NOMO-1 treated with DMSO at 0.1 percent for 48 hours (cell line): ENCODE results near the gene MGAT5.

Experiments used
- DNase-seq: peaks from one replicate; lab custom pipeline; 2025; ENCODE audit not compliant: unreplicated experiment; lab: John Stamatoyannopoulos, UW

The MGAT5 gene

GRCh38 chr2:134411828-134412638 lies 158.2 kb downstream of the MGAT5 start:
- DNase-seq, result peak; percentile 77

- DNase-seq, result no peak
Observed at GRCh38 chr2:134412639-134412999, 158.7 kb downstream of the MGAT5 start.

GRCh38 chr2:134413430-134413829 lies 159.6 kb downstream of the MGAT5 start:
- no peak for DNase-seq

- no peak for DNase-seq
Observed at GRCh38 chr2:134413912-134414311, 160.0 kb downstream of the MGAT5 start.

- DNase-seq, result no peak
Observed at GRCh38 chr2:134416018-134416417, 162.1 kb downstream of the MGAT5 start.

GRCh38 chr2:134416637-134417036 lies 162.8 kb downstream of the MGAT5 start:
- no peak for DNase-seq

GRCh38 chr2:134417968-134418582 lies 164.2 kb downstream of the MGAT5 start:
- no peak for DNase-seq

GRCh38 chr2:134420259-134420658 lies 166.4 kb downstream of the MGAT5 start:
- DNase-seq, result no peak

- no peak for DNase-seq
Observed at GRCh38 chr2:134420920-134421319, 167.0 kb downstream of the MGAT5 start.

- DNase-seq, result no peak
Observed at GRCh38 chr2:134421556-134422328, 167.9 kb downstream of the MGAT5 start.

GRCh38 chr2:134425724-134426496 lies 172.0 kb downstream of the MGAT5 start:
- no peak for DNase-seq

GRCh38 chr2:134426721-134427120 lies 172.8 kb downstream of the MGAT5 start:
- DNase-seq, result no peak

GRCh38 chr2:134429886-134430285 lies 176.0 kb downstream of the MGAT5 start:
- DNase-seq, result peak; percentile 58

- DNase-seq, result no peak
Observed at GRCh38 chr2:134431838-134432434, 178.1 kb downstream of the MGAT5 start.

GRCh38 chr2:134432435-134432883 lies 178.6 kb downstream of the MGAT5 start:
- DNase-seq, result no peak

GRCh38 chr2:134433469-134433868 lies 179.6 kb downstream of the MGAT5 start:
- no peak for DNase-seq

- DNase-seq, result no peak
Observed at GRCh38 chr2:134433979-134434378, 180.1 kb downstream of the MGAT5 start.

GRCh38 chr2:134435505-134435904 lies 181.6 kb downstream of the MGAT5 start:
- no peak for DNase-seq

GRCh38 chr2:134435936-134436335 lies 182.1 kb downstream of the MGAT5 start:
- no peak for DNase-seq

GRCh38 chr2:134436706-134437105 lies 182.8 kb downstream of the MGAT5 start:
- DNase-seq, result no peak

- DNase-seq, result no peak
Observed at GRCh38 chr2:134438371-134438770, 184.5 kb downstream of the MGAT5 start.
